NCI-H1092 (cell line): Measurements from ENCODE around the gene EBP.

ENCODE experiments used
- DNase-seq: peaks from one replicate; lab custom pipeline; 2025; lab: John Stamatoyannopoulos, UW

EBP gene

DNA sequence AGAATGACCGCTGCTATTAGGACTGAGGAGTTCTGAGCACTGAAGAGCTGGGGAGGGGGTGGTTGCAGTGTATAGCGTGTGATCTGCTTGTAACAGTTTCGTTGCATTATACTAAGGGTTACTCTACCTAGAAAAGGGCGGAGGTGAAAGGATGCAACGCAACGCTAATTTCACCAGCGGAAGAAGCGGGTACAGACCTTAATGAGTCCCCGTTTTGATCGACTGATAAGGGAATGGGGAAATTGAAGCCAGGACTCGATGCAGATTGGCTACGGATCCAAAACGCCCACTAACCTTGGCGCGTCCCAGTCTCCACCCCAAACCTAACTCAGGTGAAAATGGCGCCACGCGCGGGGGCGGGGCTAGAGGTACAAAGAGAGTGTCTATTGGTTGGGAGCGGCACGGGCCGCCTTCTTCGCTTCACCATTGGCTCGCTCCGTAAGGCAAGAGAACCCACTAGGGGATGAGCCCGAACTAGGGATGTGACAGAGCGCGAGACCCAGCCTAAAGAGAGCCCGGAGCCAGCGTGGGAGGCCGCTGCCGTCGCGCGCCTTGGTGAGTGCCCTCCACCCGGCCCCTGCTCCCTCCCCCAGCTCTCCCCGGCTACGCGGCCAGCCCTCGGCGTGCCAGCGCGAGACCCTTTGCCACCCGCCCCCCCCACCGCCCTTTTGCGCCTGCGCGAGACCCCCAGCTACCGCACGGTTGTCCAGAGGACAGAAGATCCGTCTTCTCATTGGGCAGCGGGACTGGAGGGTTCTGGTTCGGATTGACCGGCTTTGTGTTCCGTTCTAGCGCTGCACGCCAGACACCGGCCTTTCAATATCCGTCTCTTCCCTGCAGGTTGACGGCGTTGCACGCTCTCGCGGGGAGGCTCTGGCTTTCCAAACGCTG lies at the start of gene EBP:
Gene EBP, plus strand, starts transcription at position 456 of the 891 bp plus-strand sequence. CDS start 1,964 bp downstream, outside the sequence.
- DNase-seq: peak; percentile 96

- DNase-seq: no peak
These were observed 49.4 kb upstream of the EBP start for GRCh38 chrX:48472225-48472624.

GRCh38 chrX:48472851-48473703 lies 48.5 kb upstream of the EBP start:
- DNase-seq: no peak

GRCh38 chrX:48473704-48473990 lies 48.0 kb upstream of the EBP start:
- DNase-seq: no peak

DNA sequence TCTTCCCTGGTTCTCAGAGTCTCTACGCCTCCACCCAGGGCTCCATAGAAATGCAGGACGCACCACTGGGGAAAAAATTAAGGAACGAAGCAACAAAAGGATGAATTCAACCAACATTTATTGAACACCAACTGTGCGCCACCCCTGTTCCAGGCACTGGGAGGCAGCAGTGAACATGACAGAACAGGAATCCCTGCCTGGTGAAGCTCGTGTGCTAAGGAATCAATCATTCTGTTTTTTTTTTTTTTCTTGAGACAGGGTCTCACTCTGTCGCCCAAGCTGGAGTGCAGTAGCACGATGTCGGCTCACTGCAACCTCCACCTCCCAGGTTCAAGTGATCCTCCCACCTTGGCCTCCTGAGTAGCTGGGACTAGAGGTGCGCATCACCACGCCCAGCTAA lies 47.5 kb upstream of the EBP start:
- DNase-seq: no peak

DNA sequence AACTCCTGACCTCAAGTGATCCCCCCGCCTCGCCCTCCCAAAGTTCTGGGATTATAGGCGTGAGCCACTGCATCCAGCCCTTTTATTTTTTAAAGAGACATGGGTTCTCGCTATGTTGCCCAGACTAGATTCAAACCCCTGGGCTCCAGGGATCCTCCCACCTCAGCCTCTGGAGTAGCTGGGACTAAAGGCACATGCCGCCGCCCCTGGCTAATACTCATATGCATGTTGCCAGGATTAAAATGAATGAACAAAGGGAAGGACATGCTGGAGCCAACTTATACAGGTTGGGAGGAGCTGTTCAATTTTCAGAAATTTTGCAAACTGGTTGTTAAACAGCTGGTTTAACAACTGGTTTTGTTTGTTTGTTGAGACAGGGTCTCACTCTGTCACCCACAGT lies 47.0 kb upstream of the EBP start:
- no peak for DNase-seq

DNA sequence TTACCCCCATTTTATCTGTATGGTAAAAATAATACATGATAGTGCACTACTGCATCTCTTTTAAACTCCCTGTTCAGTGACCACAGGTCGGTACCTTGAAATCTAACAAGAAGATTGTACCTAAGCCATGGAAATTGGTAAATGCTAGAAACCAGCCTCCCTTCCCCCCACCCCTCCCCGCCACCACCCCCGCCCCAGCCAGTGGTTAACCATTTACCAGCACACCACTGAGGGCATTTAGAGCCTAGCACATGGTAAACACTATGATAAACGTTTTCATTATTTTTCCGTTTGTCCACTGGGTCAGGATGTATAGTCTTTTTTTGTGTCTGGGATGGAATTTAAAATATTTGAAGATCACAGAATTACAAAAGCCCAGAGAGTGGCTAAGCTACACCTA lies 46.3 kb upstream of the EBP start:
- DNase-seq: no peak

GRCh38 chrX:48475774-48476577 lies 45.6 kb upstream of the EBP start, which contains the start of gene FTSJ1:
Gene FTSJ1 (plus strand): TSS chrX:48476199. CDS start chrX:48478048, 1,849 bp downstream.
- peak; percentile 83 for DNase-seq

DNA sequence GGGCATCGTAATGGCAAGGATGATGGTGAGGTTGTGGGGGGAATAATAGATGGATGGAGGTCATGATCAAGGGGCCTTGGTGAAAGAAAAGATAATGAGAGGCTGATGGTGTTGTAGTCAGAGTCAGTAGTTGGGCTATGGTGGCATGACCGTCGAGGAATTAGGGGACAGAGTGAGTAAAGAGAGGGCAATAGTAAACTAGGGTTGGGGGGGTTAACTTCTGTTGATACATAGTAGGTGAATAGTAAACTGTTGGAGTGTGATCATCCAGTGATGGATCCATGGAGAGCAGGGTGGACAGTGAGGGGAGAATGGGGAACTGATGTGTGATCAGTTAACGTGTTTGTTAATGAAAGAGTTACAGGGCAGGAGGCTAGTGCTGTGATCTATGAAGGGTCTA lies 44.7 kb upstream of the EBP start:
- no peak for DNase-seq

GRCh38 chrX:48477960-48478755 lies 43.5 kb upstream of the EBP start:
- no peak for DNase-seq

- no peak for DNase-seq
These were observed 42.8 kb upstream of the EBP start for GRCh38 chrX:48478806-48479205.

GRCh38 chrX:48480142-48480541 lies 41.5 kb upstream of the EBP start:
- DNase-seq: no peak

- no peak for DNase-seq
These were observed 41.0 kb upstream of the EBP start for GRCh38 chrX:48480583-48480982.

DNA sequence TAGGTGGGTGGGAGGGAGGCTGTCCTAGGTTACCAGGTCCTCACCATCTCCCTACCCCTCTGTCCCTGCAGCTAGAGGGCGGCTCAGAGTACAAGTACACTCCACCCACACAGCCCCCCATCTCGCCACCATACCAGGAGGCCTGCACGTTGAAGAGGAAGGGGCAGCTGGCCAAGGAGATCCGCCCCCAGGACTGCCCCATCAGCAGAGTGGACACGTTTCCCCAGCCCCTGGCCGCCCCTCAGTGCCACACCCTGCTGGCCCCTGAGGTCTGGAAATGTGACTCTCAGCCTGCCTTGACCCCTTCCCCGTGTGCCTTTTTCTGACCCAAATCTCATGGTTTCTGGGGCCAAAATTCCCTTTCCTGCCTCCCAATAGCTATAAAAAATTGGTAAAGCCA lies 39.1 kb upstream of the EBP start:
- DNase-seq: no peak

- no peak for DNase-seq
These were observed 34.2 kb upstream of the EBP start for GRCh38 chrX:48487362-48487798.

GRCh38 chrX:48488034-48488433 lies 33.6 kb upstream of the EBP start:
- no peak for DNase-seq

DNA sequence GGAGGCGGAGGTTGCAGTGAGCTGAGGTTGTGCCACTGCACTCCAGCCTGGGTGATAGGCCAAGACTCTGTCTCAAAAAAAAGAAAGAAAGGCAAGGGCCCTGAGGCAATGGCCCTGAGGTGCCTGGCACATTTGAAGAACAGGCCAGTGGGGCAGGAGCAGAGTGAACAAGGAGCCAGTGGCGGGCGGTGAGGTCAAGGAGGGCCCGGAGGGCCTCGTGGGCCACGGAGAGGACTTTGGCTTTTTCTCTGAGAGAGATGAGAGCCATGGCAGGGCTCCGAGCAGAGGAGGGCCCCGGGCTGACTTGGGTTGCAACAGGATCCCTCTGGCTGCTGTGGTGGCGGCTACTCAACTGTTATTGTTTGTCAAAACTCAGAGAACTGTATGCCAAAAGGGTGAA lies 32.3 kb upstream of the EBP start:
- no peak for DNase-seq

DNA sequence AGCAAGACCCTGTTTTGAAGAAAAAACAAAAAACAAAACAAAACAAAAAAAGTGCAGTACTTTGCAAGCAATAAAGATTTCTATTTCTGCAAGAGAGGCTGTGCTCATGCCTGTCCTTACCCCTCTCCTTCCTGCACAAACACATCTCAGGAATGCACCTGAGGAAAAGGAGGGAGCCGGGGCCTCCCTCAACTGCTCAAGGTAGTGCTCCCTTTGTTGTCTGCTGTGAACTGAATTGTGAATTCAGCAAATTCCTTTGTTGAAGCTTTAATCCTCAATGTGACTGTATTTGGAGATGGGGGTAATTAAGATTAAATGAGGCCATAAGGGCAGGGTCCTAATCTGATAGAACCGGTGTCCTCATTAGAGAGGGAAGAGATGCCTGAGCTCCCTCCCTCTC lies 31.7 kb upstream of the EBP start:
- no peak for DNase-seq

- DNase-seq: no peak
These were observed 30.9 kb upstream of the EBP start for GRCh38 chrX:48490661-48491060.

DNA sequence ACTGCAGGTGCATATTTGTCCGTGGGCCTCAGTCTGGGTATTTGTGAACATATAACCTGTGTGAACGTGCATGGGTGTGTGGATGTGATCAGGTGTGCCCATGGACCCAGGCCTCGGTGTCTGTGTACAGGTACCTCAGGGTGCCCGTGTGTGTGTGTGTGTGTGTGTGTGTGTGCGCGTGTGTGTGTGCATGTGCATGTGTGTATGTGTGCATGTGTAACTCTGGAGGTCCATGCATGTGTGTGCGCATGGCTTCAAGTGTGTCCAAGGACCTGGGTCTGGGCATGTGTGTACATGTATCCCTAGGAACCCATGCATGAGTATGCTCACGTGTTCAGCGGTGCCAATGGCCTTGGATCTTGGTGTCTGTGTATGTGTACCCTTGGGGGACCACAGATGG lies 29.8 kb upstream of the EBP start:
- DNase-seq: no peak

DNA sequence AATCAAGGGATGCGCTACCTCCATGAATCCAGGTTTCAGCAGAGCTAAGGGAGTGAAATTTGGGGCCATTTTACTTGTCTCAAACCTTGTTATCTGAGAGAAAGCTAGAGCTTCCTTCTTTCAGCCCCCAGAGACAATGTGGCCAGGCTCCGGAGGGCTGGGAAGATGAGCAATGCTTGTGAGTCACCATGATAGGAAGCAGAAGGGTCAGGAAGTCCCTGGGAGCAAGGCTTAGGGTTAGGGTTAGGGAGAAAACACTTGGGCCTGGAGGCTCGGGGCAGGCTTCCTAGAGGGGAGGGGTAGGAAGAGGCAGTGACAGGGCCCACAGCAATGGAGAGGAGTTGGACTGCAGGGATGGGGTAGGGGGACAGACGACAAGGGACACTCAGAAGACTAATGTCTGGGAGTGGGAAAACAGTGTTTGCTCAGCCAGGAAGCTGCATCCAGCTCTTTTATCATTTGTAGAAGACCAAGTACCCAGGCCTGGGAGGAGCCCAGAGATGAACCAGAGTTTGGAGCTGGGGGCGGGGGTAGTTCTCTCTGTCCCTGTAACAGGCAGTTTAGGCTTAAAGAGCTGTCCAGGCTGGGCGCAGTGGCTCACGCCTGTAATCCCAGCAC lies 29.2 kb upstream of the EBP start:
- no peak for DNase-seq
